A673 (cell line): ENCODE measurements around the gene BTBD2. TPM values are rescaled to one million over a fixed set of nuclear protein-coding genes. Genes with fewer than 3 reads are reported as not detected.
A peak's percentile ranks its signal among the peaks of the same experiment; 100 is the strongest.

Experiments used
- BruUV-seq: library from RNA; stranded (reverse); fragments of 400-500 nt; replicated peaks from 2 replicates; lab custom pipeline; 2021; lab: Mats Ljungman, UMichigan
- CTCF ChIA-PET: fragments of 300-600 bp; sonication (Branson Sonifier 250); formaldehyde crosslinking; loops from one replicate; lab custom pipeline; 2022; ENCODE audit warnings: antibody characterized with exemption; lab: Charles Lee
- POLR2A ChIA-PET: fragments of 300-600 bp; sonication (Branson Sonifier 250); formaldehyde crosslinking; loops from one replicate; lab custom pipeline; 2022; ENCODE audit warnings: antibody characterized with exemption; ENCODE audit not compliant: low non-redundant PET; lab: Charles Lee
- DNase-seq: peaks from one replicate; pipeline ENCODE4 v3.0.0-alpha.2; 2015; ENCODE audit warnings: low spot score
- H3K27ac ChIP-seq: fragments of 200-600 bp; sonication (generic); 2 replicates; pipeline ENCODE4 v1.5.1; 2016; ENCODE audit warnings: mixed run types, low read depth, mild to moderate bottlenecking, mixed read lengths, antibody characterized with exemption, low read length; ENCODE audit not compliant: poor library complexity, severe bottlenecking
- H3K27me3 ChIP-seq: fragments of 200-600 bp; sonication (generic); replicated peaks from 2 replicates; pipeline ENCODE4 v1.6.1; 2017; ENCODE audit warnings: mixed run types, low read depth, mild to moderate bottlenecking, mixed read lengths, antibody characterized with exemption, low read length; ENCODE audit not compliant: insufficient read depth, poor library complexity
- H3K36me3 ChIP-seq: fragments of 200-600 bp; sonication (generic); 2 replicates; pipeline ENCODE4 v1.6.1; 2016; ENCODE audit warnings: mixed run types, mild to moderate bottlenecking, mixed read lengths, antibody characterized with exemption, low read length; ENCODE audit not compliant: insufficient read depth, poor library complexity, severe bottlenecking
- H3K4me1 ChIP-seq: fragments of 200-600 bp; sonication (generic); 2 replicates; pipeline ENCODE4 v1.6.1; 2017; ENCODE audit warnings: mixed run types, mild to moderate bottlenecking, mixed read lengths, antibody characterized with exemption, low read length; ENCODE audit not compliant: insufficient read depth, poor library complexity, severe bottlenecking
- H3K4me3 ChIP-seq: fragments of 200-600 bp; sonication (generic); 2 replicates; pipeline ENCODE4 v1.5.1; 2016; ENCODE audit warnings: low read depth, mixed run types, mild to moderate bottlenecking, mixed read lengths, low read length; ENCODE audit not compliant: poor library complexity, severe bottlenecking
- H3K9me3 ChIP-seq: fragments of 200-600 bp; sonication (generic); 2 replicates; pipeline ENCODE4 v1.6.1; 2016; ENCODE audit warnings: mixed run types, low read depth, mild to moderate bottlenecking, mixed read lengths, antibody characterized with exemption, low read length; ENCODE audit not compliant: poor library complexity, severe bottlenecking
- CTCF ChIP-seq: fragments of 300-800, 200-600 bp; sonication (generic); conservative IDR thresholded peaks from 2 replicates; pipeline ENCODE4 v1.5.1; 2017; ENCODE audit warnings: low read depth, mild to moderate bottlenecking, antibody characterized with exemption, low read length, moderate library complexity, mixed read lengths
- EZH2 ChIP-seq: fragments of 200-600 bp; sonication (generic); IDR thresholded peaks from 2 replicates; pipeline ENCODE4 v1.6.1; 2017; ENCODE audit warnings: borderline replicate concordance, low read depth, mild to moderate bottlenecking, mixed read lengths, antibody characterized with exemption, low read length; ENCODE audit not compliant: poor library complexity, severe bottlenecking
- intact Hi-C: fragments of 100-400 bp; cut with micrococcal nuclease; formaldehyde crosslinking; loops from one replicate; pipeline ENCODE4 v1.10.0; 2022; ENCODE audit not compliant: unreplicated experiment
- total RNA-seq: library from RNA; stranded (reverse); gene quantifications from 2 replicates; pipeline ENCODE4 v1.2.3, GENCODE V29; 2021

BTBD2 gene
- total RNA-seq, 1 experiment from 2014 or later, result 91.7 TPM

- no peak for DNase-seq
- BruUV-seq, result no TSS peak
- H3K9me3 ChIP-seq, result peaks cover 6% of the 10 kb centered on the region
- intact Hi-C loops, result no loop called here
- H3K36me3 ChIP-seq, result peaks cover 5% of the 10 kb centered on the region
- H3K27ac ChIP-seq, result no peak overlapping the region
- CTCF ChIA-PET, result interaction anchor here (0.5 kb wide), 1 partner anchor 40 kb away, joined by 4 read pairs; no protein-coding TSS in a partner anchor
- H3K4me3 ChIP-seq, result no peak overlapping the region
- peaks cover 16% of the 10 kb centered on the region for H3K4me1 ChIP-seq
- TF ChIP-seq EZH2 (no peak), CTCF (no peak)
- POLR2A ChIA-PET, result no interaction called here
- no peaks in the 10 kb centered on the region for H3K27me3 ChIP-seq
Measured at GRCh38 chr19:2033825-2034159, 18.3 kb upstream of the BTBD2 start.

- no peak for DNase-seq
- Histone ChIP-seq H3K4me1 (peaks cover 16% of the 10 kb centered on the region), H3K27me3 (no peaks in the 10 kb centered on the region), H3K27ac (no peak overlapping the region), H3K9me3 (peaks cover 6% of the 10 kb centered on the region), H3K36me3 (peaks cover 5% of the 10 kb centered on the region), H3K4me3 (no peak overlapping the region)
- intact Hi-C loops, result no loop called here
- TF ChIP-seq CTCF (no peak), EZH2 (no peak)
- no TSS peak for BruUV-seq
- POLR2A ChIA-PET, result interaction anchor here (0.6 kb wide), 1 partner anchor 1966 kb away, joined by 13 read pairs; no protein-coding TSS in a partner anchor
- CTCF ChIA-PET, result interaction anchor here (0.5 kb wide), 1 partner anchor 41 kb away, joined by 4 read pairs; no protein-coding TSS in a partner anchor
Measured at GRCh38 chr19:2033115-2033824, 17.8 kb upstream of the BTBD2 start.

- Histone ChIP-seq H3K27ac (peak overlapping the region; percentile 86), H3K27me3 (no peaks in the 10 kb centered on the region), H3K9me3 (peaks cover 6% of the 10 kb centered on the region), H3K36me3 (no peaks in the 10 kb centered on the region), H3K4me1 (peaks cover 16% of the 10 kb centered on the region), H3K4me3 (no peak overlapping the region)
- intact Hi-C loops, result no loop called here
- BruUV-seq, result no TSS peak
- TF ChIP-seq EZH2 (no peak), CTCF (no peak)
- ChIA-PET POLR2A (interaction anchor here (0.6 to 1.3 kb wide), 2 partner anchors 9 to 1967 kb away, joined by 5 to 13 read pairs; no protein-coding TSS in a partner anchor), CTCF (no interaction called here)
- peak; percentile 92 for DNase-seq
Measured at GRCh38 chr19:2032296-2032941, 16.9 kb upstream of the BTBD2 start.
